Esophagus muscularis mucosa (tissue), 4 donors: Measurements from ENCODE around the gene CDC20B. TPM values are rescaled to one million over a fixed set of nuclear protein-coding genes. Genes with fewer than 3 reads are reported as not detected.

Source experiments
- DNase-seq: peaks from one replicate; pipeline ENCODE4 v3.0.0-alpha.2; 2017; ENCODE audit errors: extremely low spot score
- H3K27ac ChIP-seq, 4 donors: fragments of 200-600 bp; sonication (generic); replicated peaks in 1 of 4; 1 replicate in 3 of 4; 2 replicates in 1 of 4; pipeline ENCODE4 v1.5.1; 2016 to 2019; ENCODE audit warnings: mild to moderate bottlenecking in 1 of 4
- H3K27me3 ChIP-seq, 4 donors: fragments of 200-600 bp; sonication (generic); one replicate each; pipeline versions ENCODE4 v1.5.1 to v1.6.0; 2016 to 2019
- H3K36me3 ChIP-seq, 4 donors: fragments of 200-600 bp; sonication (generic); one replicate each; pipeline ENCODE4 v1.5.1; 2016 to 2019
- H3K4me1 ChIP-seq, 4 donors: fragments of 200-600 bp; sonication (generic); one replicate each; pipeline ENCODE4 v1.5.1; 2016 to 2019
- H3K4me3 ChIP-seq, 4 donors: fragments of 200-600 bp; sonication (generic); 1 replicate in 2 of 4; 2 replicates in 2 of 4; pipeline ENCODE4 v1.5.1; 2016 to 2019; ENCODE audit warnings: mild to moderate bottlenecking in 4 of 4, moderate library complexity in 1 of 4
- H3K9me3 ChIP-seq, 4 donors: fragments of 200-600 bp; sonication (generic); 1 replicate in 3 of 4; 2 replicates in 1 of 4; pipeline ENCODE4 v1.5.1; 2016 to 2019
- CTCF ChIP-seq, 3 experiments: fragments of 200-600 bp in 2 of 3; fragments of 450-650 bp in 1 of 3; sonication (generic) in 2 of 3; IDR thresholded peaks; one replicate each; pipeline ENCODE4 v1.5.1; 2017 to 2019; ENCODE audit warnings: antibody characterized with exemption in 3 of 3, mild to moderate bottlenecking in 2 of 3, moderate library complexity in 1 of 3
- EP300 ChIP-seq: sonication (generic); formaldehyde crosslinking; IDR thresholded peaks from one replicate; pipeline ENCODE4 v1.6.1; 2017; ENCODE audit warnings: antibody characterized with exemption
- POLR2A ChIP-seq: fragments of 450-650 bp; IDR thresholded peaks from one replicate; pipeline ENCODE4 v1.6.1; 2017; ENCODE audit warnings: antibody characterized with exemption, moderate library complexity, mild to moderate bottlenecking, low read depth
- POLR2AphosphoS5 ChIP-seq, 2 donors: sonication (generic); formaldehyde crosslinking; IDR thresholded peaks; one replicate each; pipeline ENCODE4 v1.6.1; 2017; ENCODE audit warnings: antibody characterized with exemption in 2 of 2
- WGBS: methylation state at CpG from one replicate; pipeline ENCODE4 v1.1.5; 2018; 5-methylcytosine and 5-hydroxymethylcytosine counted together
- intact Hi-C: fragments of 100-400 bp; cut with DNase I; formaldehyde crosslinking; loops from one replicate; pipeline ENCODE4 v1.15.1; 2023
- total RNA-seq, 4 donors: library from RNA; depleted of rRNA; stranded (reverse); fragments of >200 nt; gene quantifications; one replicate each; pipeline versions ENCODE4 v1.1.0 to v1.2.1, GENCODE V29; 2016

Gene CDC20B
- total RNA-seq, 4 donors from 2014 or later: not detected

- Histone ChIP-seq H3K9me3 (no peaks in the 10 kb centered on the region), H3K4me1 (peaks cover 26 to 35% (median 32%) of the 10 kb centered on the region in 4 donors), H3K36me3 (no peaks in the 10 kb centered on the region), H3K27ac (no peak overlapping the region), H3K4me3 (peak overlapping the region; percentile 25 to 45 (median 35)), H3K27me3 (peaks cover 8 to 78% (median 38%) of the 10 kb centered on the region in 4 donors)
- peak in 2 of 3 experiments; percentile 11 to 28 for TF ChIP-seq CTCF (IDR thresholded peaks at IDR 0.05)
- no peak for TF ChIP-seq POLR2AphosphoS5 (IDR thresholded peaks at IDR 0.05)
- 4% methylated on average over 32 of the region's 44 CpGs for WGBS
- DNase-seq: peak; percentile 21
- intact Hi-C loops: loop anchor here (10.0 kb wide), 1 partner anchor 539 kb away; the partner anchor contains the start of gene SLC38A9
Observed at GRCh38 chr5:55176176-55176818, 3.3 kb upstream of the CDC20B start.

GRCh38 chr5:55175781-55176175, 2.8 kb upstream of the CDC20B start:
- peaks cover 26 to 35% (median 32%) of the 10 kb centered on the region in 4 donors for H3K4me1 ChIP-seq
- H3K27me3 ChIP-seq: peaks cover 8 to 80% (median 38%) of the 10 kb centered on the region in 4 donors
- TF ChIP-seq CTCF (IDR thresholded peaks at IDR 0.05) (no peak), EP300 (no peak), POLR2AphosphoS5 (IDR thresholded peaks at IDR 0.05) (no peak), POLR2A (no peak)
- no peaks in the 10 kb centered on the region for H3K9me3 ChIP-seq
- no peak overlapping the region for H3K27ac ChIP-seq
- no peaks in the 10 kb centered on the region for H3K36me3 ChIP-seq
- no peak for DNase-seq
- H3K4me3 ChIP-seq: peak overlapping the region; percentile 25 to 45 (median 35)
- intact Hi-C loops: loop anchor here (10.0 kb wide), 1 partner anchor 539 kb away; the partner anchor contains the start of gene SLC38A9
- 20% methylated on average over 7 of the region's 7 CpGs for WGBS

- Histone ChIP-seq H3K4me3 (peak overlapping the region; percentile 51 to 64 (median 57)), H3K27ac (no peak overlapping the region), H3K4me1 (peaks cover 26 to 35% (median 32%) of the 10 kb centered on the region in 4 donors), H3K36me3 (no peaks in the 10 kb centered on the region), H3K27me3 (peaks cover 8 to 84% (median 35%) of the 10 kb centered on the region in 4 donors), H3K9me3 (no peaks in the 10 kb centered on the region)
- 15% methylated on average over 8 of the region's 8 CpGs for WGBS
- TF ChIP-seq EP300: no peak
- no peak for TF ChIP-seq POLR2A
- no peak for TF ChIP-seq POLR2AphosphoS5 (IDR thresholded peaks at IDR 0.05)
- TF ChIP-seq CTCF (IDR thresholded peaks at IDR 0.05): no peak
- intact Hi-C loops: loop anchor here (2.0 to 10.0 kb wide), 2 partner anchors 59 to 541 kb away; partner anchors contain the start of genes CCNO and SLC38A9
- DNase-seq: peak; percentile 86
Observed at GRCh38 chr5:55173687-55174230, 782 bp upstream of the CDC20B start.

- Histone ChIP-seq H3K27me3 (peaks cover 8 to 77% (median 31%) of the 10 kb centered on the region in 4 donors), H3K36me3 (no peaks in the 10 kb centered on the region), H3K9me3 (no peaks in the 10 kb centered on the region), H3K4me3 (peak overlapping the region; percentile 51 to 64 (median 57)), H3K4me1 (peaks cover 26 to 35% (median 32%) of the 10 kb centered on the region in 4 donors), H3K27ac (no peak overlapping the region)
- intact Hi-C loops: loop anchor here (2.0 to 10.0 kb wide), 2 partner anchors 61 to 543 kb away; partner anchors contain the start of genes CCNO and SLC38A9
- peak; percentile 90 for DNase-seq
- TF ChIP-seq CTCF (IDR thresholded peaks at IDR 0.05) (peak; percentile 73 to 86 (median 83)), EP300 (no peak), POLR2AphosphoS5 (IDR thresholded peaks at IDR 0.05) (peak; percentile 8 to 24), POLR2A (no peak)
- WGBS: 7% methylated on average over 15 of the region's 15 CpGs
Observed at GRCh38 chr5:55172051-55172899, 702 bp downstream of the CDC20B start.
